HepG2 (cell line): ENCODE data around the gene SNAI1. TPM values are rescaled to one million over a fixed set of nuclear protein-coding genes. Genes with fewer than 3 reads are reported as not detected.
"Not testable (repeated sequence)": the region's sequence is repeated elsewhere in the genome, so short reads cannot be mapped to it uniquely, and the experiment has no call there.

Source experiments
- ATAC-seq: fragments of 200-7000 bp; cut with Tn5 transposase; 3 replicates; pipeline ENCODE4 v1.9.1; 2020; ENCODE audit warnings: mild to moderate bottlenecking, moderate library complexity
- BruUV-seq: library from RNA; stranded (reverse); fragments of 400-500 nt; replicated peaks from 2 replicates; lab custom pipeline; 2021; lab: Mats Ljungman, UMichigan
- CTCF ChIA-PET: fragments of 300-600 bp; formaldehyde crosslinking; extraction: SDS; loops from one replicate; lab custom pipeline; 2021; ENCODE audit warnings: low total read pairs, inconsistent platforms, low intra/inter-chr PET ratio; lab: Yijun Ruan, JAX
- POLR2A ChIA-PET: fragments of 350-600 bp; sonication (Branson Sonifier 250); formaldehyde crosslinking; loops from one replicate; lab custom pipeline; 2020; ENCODE audit warnings: antibody characterized with exemption, inconsistent platforms; lab: Yijun Ruan, JAX
- DNase-seq: peaks from one replicate; pipeline ENCODE4 v3.0.0-alpha.2; 2015; ENCODE audit warnings: low spot score
- FAIRE-seq: peaks from 3 replicates; lab custom pipeline; 2011; peaks lifted over from hg19 to GRCh38; lab: Jason Lieb, UNC
- H2AFZ ChIP-seq: one replicate; pipeline ENCODE4 v1.6.1; 2011; ENCODE audit warnings: low read length, inconsistent platforms
- H3K27ac ChIP-seq: fragments of 300-600 bp; 3 replicates; pipeline ENCODE4 v1.8.0; 2011; ENCODE audit warnings: mixed run types, mild to moderate bottlenecking, mixed read lengths, low read length, inconsistent platforms; ENCODE audit not compliant: insufficient read depth; ENCODE audit errors: extremely low read length
- H3K27me3 ChIP-seq, 2 experiments: fragments of 200-600 bp in 1 of 2; 2 replicates in 1 of 2; 3 replicates in 1 of 2; pipeline versions ENCODE4 v1.6.0 to v1.8.0; 2011; ENCODE audit warnings: low read length in 2 of 2, mild to moderate bottlenecking in 2 of 2, moderate library complexity in 2 of 2, inconsistent platforms in 1 of 2; ENCODE audit not compliant: insufficient read depth in 2 of 2, control insufficient read depth in 1 of 2
- H3K36me3 ChIP-seq, 2 experiments: fragments of 200-600 bp in 1 of 2; replicated peaks in 1 of 2; 2 replicates in 1 of 2; 3 replicates in 1 of 2; pipeline versions ENCODE4 v1.5.1 to v1.8.0; 2011; ENCODE audit warnings: low read length in 2 of 2, inconsistent platforms in 1 of 2; ENCODE audit not compliant: insufficient read depth in 2 of 2, control insufficient read depth in 1 of 2
- H3K4me1 ChIP-seq: 2 replicates; pipeline ENCODE4 v1.5.1; 2012; ENCODE audit warnings: low read length, inconsistent platforms; ENCODE audit not compliant: insufficient read depth
- H3K4me2 ChIP-seq: 2 replicates; pipeline ENCODE4 v1.6.0; 2011; ENCODE audit warnings: low read depth, low read length, inconsistent platforms
- H3K4me3 ChIP-seq, 3 experiments: fragments of 200-600 bp in 1 of 3; sonication (generic), shearing (Covaris generic) in 1 of 3; replicated peaks in 1 of 3; 2 replicates each; pipeline ENCODE4 v1.5.1; 2011 to 2016; ENCODE audit warnings: low read length in 3 of 3, inconsistent platforms in 2 of 3, low read depth in 2 of 3, mild to moderate bottlenecking in 2 of 3, control low read depth in 1 of 3, mixed read lengths in 1 of 3; ENCODE audit not compliant: insufficient read depth in 1 of 3
- H3K79me2 ChIP-seq: one replicate; pipeline ENCODE4 v1.6.1; 2011; ENCODE audit warnings: low read length, inconsistent platforms; ENCODE audit not compliant: insufficient read depth
- H3K9ac ChIP-seq: 2 replicates; pipeline ENCODE4 v1.6.0; 2011; ENCODE audit warnings: mild to moderate bottlenecking, low read depth, low read length, inconsistent platforms; ENCODE audit not compliant: insufficient read depth
- H3K9me3 ChIP-seq: 2 replicates; pipeline ENCODE4 v1.5.1; 2012; ENCODE audit warnings: mild to moderate bottlenecking, low read length
- H4K20me1 ChIP-seq: 2 replicates; pipeline ENCODE4 v1.6.0; 2011; ENCODE audit warnings: inconsistent platforms, mild to moderate bottlenecking, low read length, moderate library complexity; ENCODE audit not compliant: insufficient read depth
- NFKB2 ChIP-seq: sonication (generic); formaldehyde crosslinking; IDR thresholded peaks from 2 replicates; pipeline ENCODE4 v1.4.0; 2020; ENCODE audit warnings: missing genetic modification reagents, borderline replicate concordance
- ZNF121 ChIP-seq: sonication (generic); formaldehyde crosslinking; IDR thresholded peaks from 2 replicates; pipeline ENCODE4 v1.5.0; 2020; ENCODE audit warnings: mild to moderate bottlenecking, missing genetic modification reagents
- ZNF280B ChIP-seq: sonication (generic); formaldehyde crosslinking; IDR thresholded peaks from 2 replicates; pipeline ENCODE4 v1.5.0; 2020; ENCODE audit warnings: missing genetic modification reagents, mild to moderate bottlenecking, borderline replicate concordance
- ZNF770 ChIP-seq: sonication (generic); formaldehyde crosslinking; IDR thresholded peaks from 2 replicates; pipeline ENCODE4 v1.5.0; 2020; ENCODE audit warnings: mild to moderate bottlenecking, missing genetic modification reagents
- WGBS: methylation state at CpG from one replicate; pipeline ENCODE4 v1.1.6; 2017; ENCODE audit warnings: low lambda C conversion rate; 5-methylcytosine and 5-hydroxymethylcytosine counted together
- in situ Hi-C: cut with HindIII; loops from 2 replicates; pipeline ENCODE4 v1.10.0; 2017; ENCODE audit warnings: low pct_unique_long_range_greater_than_20kb; ENCODE audit not compliant: extremely low pct_ligation_motif_present
- intact Hi-C: fragments of 100-400 bp; cut with micrococcal nuclease; formaldehyde crosslinking; loops from one replicate; pipeline ENCODE4 v1.10.0; 2022; ENCODE audit not compliant: unreplicated experiment
- polyA plus RNA-seq, 8 experiments: library from polyadenylated mRNA; depleted of rRNA in 3 of 8; stranded (reverse) in 7 of 8; unstranded in 1 of 8; fragments of >200 nt; fragmentation: Illumina TruSeq in 4 of 8; extraction: Trizol in 4 of 8; gene quantifications; 2 replicates each; pipeline versions ENCODE4 v1.2.1 to v1.2.3, GENCODE V29; 2011 to 2016; ENCODE audit warnings: low read depth in 4 of 8, missing spikeins in 1 of 8, mixed read lengths in 1 of 8; ENCODE audit not compliant: insufficient read depth in 1 of 8
- total RNA-seq, 5 experiments: library from RNA; depleted of rRNA; stranded (reverse); fragments of >200 nt; fragmentation: Illumina TruSeq; extraction: Trizol; gene quantifications; 2 replicates each; pipeline ENCODE4 v1.2.3, GENCODE V29; 2016; ENCODE audit warnings: low read depth in 1 of 5

Gene SNAI1
- total and polyA plus RNA-seq, 2 of the 13 experiments (the other 11 are each of a cell fraction or from before 2014, with no cell fraction given) = 1.3 to 1.4 TPM

DNA sequence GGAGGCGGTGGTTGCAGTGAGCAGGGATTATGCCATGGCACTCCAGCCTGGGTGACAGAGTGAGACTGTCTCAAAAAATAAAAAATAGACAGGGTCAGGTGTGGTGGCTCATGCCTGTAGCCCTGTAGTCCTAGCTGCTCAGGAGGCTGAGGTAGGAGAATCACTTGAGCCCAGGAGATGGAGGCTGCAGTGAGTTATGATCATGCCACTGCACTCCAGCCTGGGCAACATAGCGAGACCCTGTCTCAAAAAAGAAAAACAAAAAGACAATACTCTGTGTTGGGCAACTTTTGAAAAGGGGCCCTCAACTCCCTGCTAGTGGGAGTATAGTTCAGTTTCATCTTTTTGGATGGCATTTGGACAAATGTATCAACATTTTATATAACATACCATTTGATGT, 5.0 kb upstream of the SNAI1 start:
- H2AFZ ChIP-seq, H3K4me3 ChIP-seq, H3K79me2 ChIP-seq, H3K27ac ChIP-seq, BruUV-seq, H3K9me3 ChIP-seq, DNase-seq, H3K9ac ChIP-seq, H4K20me1 ChIP-seq, in situ Hi-C loops, ATAC-seq, H3K36me3 ChIP-seq, FAIRE-seq: not testable (repeated sequence)
- WGBS = 47% methylated on average over 2 of the region's 2 CpGs
- H3K27me3 ChIP-seq = peaks cover 5 to 29% of the 10 kb centered on the region in 2 experiments
- intact Hi-C loops = loop anchor here (2.0 kb wide), 1 partner anchor 191 kb away; no protein-coding TSS in a partner anchor
- TF ChIP-seq ZNF770 (CRISPR knock-in tag) (peak; percentile 67), NFKB2 (CRISPR knock-in tag) (0 out of 2 replicates have a peak, but pooled peaks have one; percentile 30), ZNF280B (CRISPR knock-in tag) (0 out of 2 replicates have a peak, but pooled peaks have one; percentile 19), ZNF121 (CRISPR knock-in tag) (peak; percentile 91)
- peaks cover 66% of the 10 kb centered on the region for H3K4me1 ChIP-seq
- ChIA-PET POLR2A (interaction anchor here (0.5 to 1.7 kb wide), 4 partner anchors 13 to 96 kb away, joined by 3 to 8 read pairs (median 4); partner anchors contain the start of gene RNF114), CTCF (interaction anchor here (3.3 to 8.4 kb wide), 2 partner anchors 94 to 107 kb away, joined by 29 to 163 read pairs; no protein-coding TSS in a partner anchor)
- peak overlapping the region; percentile 61 for H3K4me2 ChIP-seq
